Tibial nerve (tissue), 3 donors: ENCODE results near the gene MACIR.

Experiments
- POLR2A ChIP-seq, 2 donors: fragments of 450-650 bp; IDR thresholded peaks; one replicate each; pipeline ENCODE4 v1.6.1; 2017; ENCODE audit warnings: antibody characterized with exemption in 2 of 2, mild to moderate bottlenecking in 2 of 2, moderate library complexity in 2 of 2
- TF ChIP-seq, protein P1 (sequence below), 5 experiments: fragments of 200-600 bp in 3 of 5; fragments of 450-650 bp in 2 of 5; sonication (generic) in 3 of 5; IDR thresholded peaks; one replicate each; pipeline ENCODE4 v1.5.1; 2016 to 2019; ENCODE audit warnings: antibody characterized with exemption in 5 of 5, mild to moderate bottlenecking in 3 of 5, moderate library complexity in 2 of 5

DNA sequence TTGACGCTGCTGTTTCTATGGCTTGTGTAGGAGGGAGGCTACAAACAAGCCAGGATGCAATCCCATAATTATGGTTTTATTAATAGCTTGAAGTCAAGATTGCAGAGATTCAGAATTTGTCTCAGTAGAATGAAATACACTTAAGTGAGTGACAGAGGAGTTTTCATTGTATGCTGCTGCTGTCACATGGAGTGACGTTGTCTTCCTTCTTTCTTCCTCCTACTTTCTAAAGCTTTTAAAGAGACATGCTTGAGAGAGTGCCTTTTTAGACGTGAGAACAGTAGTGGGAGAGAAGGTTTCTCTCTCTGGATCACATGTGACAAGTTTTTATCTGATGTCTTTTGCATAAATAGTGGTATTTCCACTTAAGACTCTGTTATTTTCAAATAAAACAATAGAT is 48.9 kb downstream of the MACIR start:
- TF ChIP-seq, protein P1, sequence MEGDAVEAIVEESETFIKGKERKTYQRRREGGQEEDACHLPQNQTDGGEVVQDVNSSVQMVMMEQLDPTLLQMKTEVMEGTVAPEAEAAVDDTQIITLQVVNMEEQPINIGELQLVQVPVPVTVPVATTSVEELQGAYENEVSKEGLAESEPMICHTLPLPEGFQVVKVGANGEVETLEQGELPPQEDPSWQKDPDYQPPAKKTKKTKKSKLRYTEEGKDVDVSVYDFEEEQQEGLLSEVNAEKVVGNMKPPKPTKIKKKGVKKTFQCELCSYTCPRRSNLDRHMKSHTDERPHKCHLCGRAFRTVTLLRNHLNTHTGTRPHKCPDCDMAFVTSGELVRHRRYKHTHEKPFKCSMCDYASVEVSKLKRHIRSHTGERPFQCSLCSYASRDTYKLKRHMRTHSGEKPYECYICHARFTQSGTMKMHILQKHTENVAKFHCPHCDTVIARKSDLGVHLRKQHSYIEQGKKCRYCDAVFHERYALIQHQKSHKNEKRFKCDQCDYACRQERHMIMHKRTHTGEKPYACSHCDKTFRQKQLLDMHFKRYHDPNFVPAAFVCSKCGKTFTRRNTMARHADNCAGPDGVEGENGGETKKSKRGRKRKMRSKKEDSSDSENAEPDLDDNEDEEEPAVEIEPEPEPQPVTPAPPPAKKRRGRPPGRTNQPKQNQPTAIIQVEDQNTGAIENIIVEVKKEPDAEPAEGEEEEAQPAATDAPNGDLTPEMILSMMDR (IDR thresholded peaks at IDR 0.05), result no peak
- TF ChIP-seq POLR2A (IDR thresholded peaks at IDR 0.05), result no peak
